SK-N-MC (cell line): ENCODE data around the gene VEPH1.

Experiments used
- DNase-seq: peaks from one replicate; pipeline ENCODE4 v3.0.0-alpha.2; 2011; ENCODE audit warnings: low read depth, low spot score
- H3K27ac ChIP-seq: fragments of 200-600 bp; sonication (generic); 2 replicates; pipeline ENCODE4 v1.5.1; 2016; ENCODE audit warnings: mixed run types
- H3K36me3 ChIP-seq: fragments of 200-600 bp; sonication (generic); 2 replicates; pipeline ENCODE4 v1.6.1; 2017; ENCODE audit warnings: antibody characterized with exemption, low read length, mixed read lengths; ENCODE audit not compliant: insufficient read depth
- H3K4me3 ChIP-seq: fragments of 200-600 bp; sonication (generic); 2 replicates; pipeline ENCODE4 v1.5.1; 2016
- H3K9ac ChIP-seq: fragments of 200-600 bp; sonication (generic); 2 replicates; pipeline ENCODE4 v1.8.0; 2017; ENCODE audit warnings: mixed run types, mixed read lengths; ENCODE audit not compliant: insufficient read length
- H3K9me3 ChIP-seq: fragments of 200-600 bp; sonication (generic); 2 replicates; pipeline ENCODE4 v1.6.1; 2017; ENCODE audit warnings: low read depth, mild to moderate bottlenecking, antibody characterized with exemption, low read length, moderate library complexity, mixed read lengths
- EZH2 ChIP-seq: fragments of 200-600 bp; sonication (generic); IDR thresholded peaks from one replicate; pipeline ENCODE4 v1.6.1; 2017; ENCODE audit warnings: antibody characterized with exemption
- FOXP2 ChIP-seq: optimal IDR thresholded peaks from 2 replicates; pipeline ENCODE3; 2011; ENCODE audit warnings: mild to moderate bottlenecking, moderate library complexity; ENCODE audit not compliant: insufficient read depth; ENCODE audit errors: extremely low read length, control extremely low read depth
- POLR2AphosphoS5 ChIP-seq: IDR thresholded peaks from 2 replicates; pipeline ENCODE4 v1.6.1; 2012; ENCODE audit warnings: mild to moderate bottlenecking, low read depth, low read length, borderline replicate concordance

The VEPH1 gene

DNA sequence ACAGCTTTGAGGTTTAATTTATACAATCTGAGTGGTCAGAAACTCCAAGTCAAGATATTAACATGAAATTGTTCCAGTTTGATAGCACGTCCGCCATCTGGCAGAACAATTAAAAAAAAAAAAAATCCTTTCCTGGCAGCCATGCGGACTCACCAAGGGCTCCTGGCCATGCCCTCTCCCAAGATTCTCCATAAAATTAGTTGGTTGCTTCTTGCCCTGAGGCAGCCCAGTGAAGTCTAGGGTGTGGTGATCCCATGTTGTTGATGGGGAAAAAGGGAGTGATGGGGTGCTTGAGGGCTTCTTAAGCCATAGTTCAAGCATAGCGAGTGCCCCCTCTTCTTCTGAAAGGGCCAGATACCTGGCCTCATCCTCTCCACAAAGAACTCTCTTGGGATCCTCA is 261.6 kb downstream of the VEPH1 start:
- DNase-seq: no peak
- Histone ChIP-seq H3K9me3 (no peaks in the 10 kb centered on the region), H3K36me3 (no peaks in the 10 kb centered on the region), H3K9ac (no peak overlapping the region), H3K4me3 (no peak overlapping the region), H3K27ac (no peak overlapping the region)
- TF ChIP-seq FOXP2 (no peak), POLR2AphosphoS5 (no peak), EZH2 (no peak)

DNA sequence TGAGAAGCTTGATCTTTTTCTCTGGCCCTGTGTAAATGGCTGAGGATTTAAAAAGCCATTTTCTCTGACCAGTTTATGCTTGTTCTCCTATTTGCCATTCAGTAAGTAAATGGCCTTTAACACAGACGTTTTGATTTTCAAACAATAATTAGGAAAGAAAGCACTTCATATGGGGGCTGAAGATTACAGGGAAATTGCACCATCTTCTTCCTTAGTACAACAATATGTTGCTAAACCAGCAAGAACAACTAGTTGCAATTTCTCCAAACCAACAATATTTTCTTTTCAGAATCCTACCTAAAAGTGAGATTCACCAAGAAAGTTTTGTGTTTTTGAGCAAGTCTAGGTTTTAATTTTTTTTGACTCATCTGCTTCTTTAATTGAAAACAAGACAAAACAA is 262.8 kb downstream of the VEPH1 start:
- no peak overlapping the region for H3K27ac ChIP-seq
- no peaks in the 10 kb centered on the region for H3K36me3 ChIP-seq
- TF ChIP-seq FOXP2: no peak
- TF ChIP-seq EZH2: no peak
- TF ChIP-seq POLR2AphosphoS5: no peak
- no peak overlapping the region for H3K4me3 ChIP-seq
- DNase-seq: no peak
- H3K9ac ChIP-seq: no peak overlapping the region
- H3K9me3 ChIP-seq: no peaks in the 10 kb centered on the region

GRCh38 chr3:157239082-157239704 is 264.0 kb downstream of the VEPH1 start:
- no peak overlapping the region for H3K4me3 ChIP-seq
- no peaks in the 10 kb centered on the region for H3K9me3 ChIP-seq
- DNase-seq: no peak
- TF ChIP-seq EZH2: no peak
- no peak for TF ChIP-seq POLR2AphosphoS5
- TF ChIP-seq FOXP2: no peak
- no peaks in the 10 kb centered on the region for H3K36me3 ChIP-seq
- no peak overlapping the region for H3K27ac ChIP-seq
- H3K9ac ChIP-seq: no peak overlapping the region

- DNase-seq: no peak
- Histone ChIP-seq H3K9me3 (no peaks in the 10 kb centered on the region), H3K4me3 (no peak overlapping the region), H3K9ac (no peak overlapping the region), H3K27ac (no peak overlapping the region), H3K36me3 (no peaks in the 10 kb centered on the region)
- TF ChIP-seq FOXP2 (no peak), POLR2AphosphoS5 (no peak), EZH2 (no peak)
Measured at GRCh38 chr3:157238457-157238856, 264.8 kb downstream of the VEPH1 start.

- H3K36me3 ChIP-seq: no peaks in the 10 kb centered on the region
- no peak for DNase-seq
- no peaks in the 10 kb centered on the region for H3K9me3 ChIP-seq
- H3K4me3 ChIP-seq: no peak overlapping the region
- TF ChIP-seq EZH2 (no peak), FOXP2 (no peak), POLR2AphosphoS5 (no peak)
- H3K27ac ChIP-seq: no peak overlapping the region
- no peak overlapping the region for H3K9ac ChIP-seq
Measured at GRCh38 chr3:157237886-157238285, 265.3 kb downstream of the VEPH1 start.

DNA sequence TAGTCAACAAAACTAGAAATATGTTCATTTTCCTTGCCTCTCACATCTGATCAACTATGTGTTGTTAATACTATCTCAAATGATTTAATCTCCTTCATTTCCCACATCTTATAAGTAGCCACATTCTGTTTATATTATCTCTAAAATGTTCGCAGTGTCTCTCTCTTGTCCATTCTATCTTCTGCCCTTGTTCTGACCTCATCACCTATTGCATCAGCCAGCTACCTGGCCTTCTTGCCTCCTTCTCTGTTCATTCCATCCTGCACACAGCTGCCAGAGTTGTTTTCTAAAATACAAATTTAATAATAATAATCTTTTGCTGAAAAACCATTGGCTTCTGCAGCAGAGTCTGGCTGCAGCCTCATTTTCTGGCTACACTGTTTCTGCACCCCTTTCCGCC is 267.9 kb downstream of the VEPH1 start:
- TF ChIP-seq FOXP2 (no peak), EZH2 (no peak), POLR2AphosphoS5 (no peak)

DNA sequence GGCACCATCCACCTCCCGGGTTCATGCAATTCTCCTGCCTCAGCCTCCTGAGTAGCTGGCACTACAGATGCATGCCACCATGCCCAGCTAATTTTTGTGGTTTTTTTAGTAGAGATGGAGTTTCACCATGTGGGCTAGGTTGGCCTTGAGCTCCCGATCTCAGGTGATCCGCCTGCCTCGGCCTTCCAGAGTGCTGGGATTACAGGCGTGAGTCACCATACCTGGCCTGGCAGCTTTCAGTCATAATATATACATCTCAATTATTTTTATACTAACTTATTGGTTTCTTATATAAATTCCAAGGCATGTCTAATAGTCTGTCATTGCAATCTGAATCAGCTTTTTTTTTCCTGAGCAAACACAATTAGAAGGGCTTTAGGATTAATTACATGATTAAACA is 269.3 kb downstream of the VEPH1 start:
- Histone ChIP-seq H3K9me3 (no peaks in the 10 kb centered on the region), H3K9ac (no peak overlapping the region), H3K4me3 (no peak overlapping the region), H3K36me3 (no peaks in the 10 kb centered on the region), H3K27ac (no peak overlapping the region)
- no peak for DNase-seq
- no peak for TF ChIP-seq POLR2AphosphoS5
- TF ChIP-seq EZH2: no peak
- TF ChIP-seq FOXP2: no peak

More for the DNA sequence above, 267.9 kb downstream of the VEPH1 start:
- H3K27ac ChIP-seq: no peak overlapping the region
- no peaks in the 10 kb centered on the region for H3K36me3 ChIP-seq
- H3K9ac ChIP-seq: no peak overlapping the region
- no peak for DNase-seq
- H3K4me3 ChIP-seq: no peak overlapping the region
- no peaks in the 10 kb centered on the region for H3K9me3 ChIP-seq

DNA sequence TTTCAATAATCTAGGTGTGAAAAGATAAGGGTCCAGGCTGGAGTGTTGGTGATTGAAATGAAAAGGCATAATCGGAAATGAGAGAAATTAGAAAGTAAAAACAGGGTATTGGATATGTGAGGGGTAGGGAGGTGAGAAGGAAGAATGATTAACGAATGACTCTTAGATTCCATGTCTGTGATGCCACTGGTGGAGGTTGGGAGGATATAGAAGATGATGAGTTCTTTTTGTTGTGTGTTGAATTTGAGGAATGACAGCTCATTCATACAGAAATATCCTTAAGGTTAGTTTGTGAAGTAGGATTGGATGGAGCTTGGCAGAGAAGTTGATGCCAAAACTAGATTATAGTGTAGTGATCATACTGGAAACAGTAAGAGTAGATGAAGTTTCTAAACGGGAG is 271.1 kb downstream of the VEPH1 start:
- no peaks in the 10 kb centered on the region for H3K9me3 ChIP-seq
- no peak for TF ChIP-seq FOXP2
- TF ChIP-seq EZH2: no peak
- no peak for TF ChIP-seq POLR2AphosphoS5
- H3K36me3 ChIP-seq: no peaks in the 10 kb centered on the region
- H3K27ac ChIP-seq: no peak overlapping the region
- no peak overlapping the region for H3K4me3 ChIP-seq
- DNase-seq: no peak
- H3K9ac ChIP-seq: no peak overlapping the region

GRCh38 chr3:157231071-157231470 is 272.1 kb downstream of the VEPH1 start:
- no peak for DNase-seq
- TF ChIP-seq EZH2: no peak
- TF ChIP-seq FOXP2: no peak
- no peak for TF ChIP-seq POLR2AphosphoS5
- H3K9me3 ChIP-seq: no peaks in the 10 kb centered on the region
- no peak overlapping the region for H3K27ac ChIP-seq
- H3K4me3 ChIP-seq: no peak overlapping the region
- H3K9ac ChIP-seq: no peak overlapping the region
- H3K36me3 ChIP-seq: no peaks in the 10 kb centered on the region
